AG04450 (cell line): ENCODE data around the gene SH3PXD2A. TPM values are rescaled to one million over a fixed set of nuclear protein-coding genes. Genes with fewer than 3 reads are reported as not detected.
A peak's percentile ranks its signal among the peaks of the same experiment; 100 is the strongest.

ENCODE experiments used
- CTCF ChIA-PET: fragments of 300-600, 350-600 bp; formaldehyde crosslinking; extraction: SDS; loops from one replicate; lab custom pipeline; 2022; ENCODE audit warnings: antibody characterized with exemption, inconsistent platforms; lab: Charles Lee
- POLR2A ChIA-PET: fragments of 350-600 bp; formaldehyde crosslinking; extraction: SDS; loops from one replicate; lab custom pipeline; 2021; ENCODE audit warnings: antibody characterized with exemption, inconsistent platforms; lab: Yijun Ruan, JAX
- DNase-seq: peaks from one replicate; pipeline ENCODE4 v3.0.0-alpha.2; 2011; ENCODE audit warnings: low read depth, low spot score
- H3K27ac ChIP-seq: one replicate; pipeline ENCODE4 v1.5.1; 2012; ENCODE audit warnings: low read depth, low read length, control low read depth
- H3K27me3 ChIP-seq: one replicate; pipeline ENCODE4 v1.6.0; 2012; ENCODE audit warnings: low read length; ENCODE audit not compliant: control insufficient read depth, insufficient read depth
- H3K4me3 ChIP-seq: 2 replicates; pipeline ENCODE4 v1.5.1; 2011; ENCODE audit warnings: mild to moderate bottlenecking, low read depth, low read length, control low read depth
- H3K9me3 ChIP-seq: 2 replicates; pipeline ENCODE4 v1.5.1; 2012; ENCODE audit warnings: low read length; ENCODE audit not compliant: control insufficient read depth, insufficient read depth
- CTCF ChIP-seq: IDR thresholded peaks from 2 replicates; pipeline ENCODE4 v1.5.1; 2011; ENCODE audit warnings: low read depth, low read length, control low read depth, inconsistent platforms
- polyA plus RNA-seq: library from polyadenylated mRNA; depleted of rRNA; stranded (reverse); fragments of >200 nt; gene quantifications from 2 replicates; pipeline ENCODE4 v1.2.3, GENCODE V29; 2011

Gene SH3PXD2A
- polyA plus RNA-seq, 1 experiment = 22.9 TPM

DNA sequence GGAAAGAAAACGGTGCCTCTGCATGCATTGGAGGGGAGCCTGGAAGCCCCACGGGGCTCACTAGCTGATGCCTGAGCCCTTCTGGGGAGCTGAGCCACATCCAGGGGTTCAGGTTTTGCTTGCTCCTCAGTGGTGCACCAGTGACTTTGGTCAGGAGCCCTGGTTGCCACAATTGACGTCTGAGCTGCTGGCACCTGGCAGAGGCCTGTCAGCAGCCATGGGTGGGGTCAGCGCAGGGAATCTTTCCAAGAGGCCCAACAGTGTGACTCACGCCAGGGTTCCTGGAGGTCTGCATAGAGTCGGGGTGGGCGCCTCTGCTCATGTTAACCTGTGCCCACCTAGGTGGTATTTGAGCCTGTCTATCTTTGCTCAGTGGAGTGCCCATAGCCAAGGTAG is 223.1 kb downstream of the SH3PXD2A start:
- ChIA-PET POLR2A (no interaction called here), CTCF (no interaction called here)
- no peaks in the 10 kb centered on the region for H3K27me3 ChIP-seq
- no peak for TF ChIP-seq CTCF
- DNase-seq = no peak
- H3K4me3 ChIP-seq = no peak overlapping the region
- no peak overlapping the region for H3K27ac ChIP-seq
- no peaks in the 10 kb centered on the region; the same call in 1 of the 2 replicates for H3K9me3 ChIP-seq

DNA sequence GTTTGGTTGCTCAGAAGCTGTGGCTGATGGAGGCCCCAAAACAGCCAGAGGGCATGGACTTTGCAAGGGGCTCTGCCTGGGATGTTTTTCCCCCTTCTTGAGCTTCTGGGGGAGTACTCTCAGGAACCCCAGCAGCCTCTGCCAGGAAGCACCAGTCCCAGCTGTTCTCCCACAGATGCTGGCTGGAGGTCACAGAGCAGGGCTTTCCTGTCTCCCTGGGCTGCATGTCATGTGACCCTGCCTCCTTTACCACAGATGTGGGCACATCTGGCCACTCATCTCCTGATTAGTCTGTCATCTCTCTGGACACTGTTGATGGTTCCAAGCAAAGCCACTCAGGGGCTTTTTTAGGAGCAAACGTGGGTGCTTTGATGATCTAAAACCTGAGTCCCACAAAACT is 225.2 kb downstream of the SH3PXD2A start:
- CTCF ChIA-PET = interaction anchor here (1.3 kb wide), 1 partner anchor 24 kb away, joined by 5 read pairs; no protein-coding TSS in a partner anchor
- no peaks in the 10 kb centered on the region; the same call in 1 of the 2 replicates for H3K9me3 ChIP-seq

DNA sequence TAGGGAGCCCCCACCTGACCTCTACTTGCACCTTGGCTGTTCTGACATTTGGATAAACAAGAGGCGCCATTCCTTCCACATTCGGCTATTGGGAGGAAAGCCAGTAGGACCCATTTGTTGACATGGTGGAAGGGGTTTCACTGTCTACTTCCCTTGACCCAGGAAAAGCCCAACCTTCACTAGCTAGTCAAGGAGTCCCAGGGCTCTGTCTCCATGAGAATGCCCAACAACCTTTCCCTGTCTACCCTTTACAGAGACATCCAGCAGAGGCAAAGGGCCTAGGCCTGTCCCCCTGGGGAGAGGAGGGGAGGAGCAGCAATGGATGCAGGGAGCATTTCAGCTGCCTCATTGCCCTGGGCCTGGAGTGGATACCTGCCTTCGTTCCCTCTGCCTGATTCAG is 225.8 kb downstream of the SH3PXD2A start:
- CTCF ChIA-PET = no interaction called here
- DNase-seq = no peak
- no peak for TF ChIP-seq CTCF
- Histone ChIP-seq H3K9me3 (no peaks in the 10 kb centered on the region; the same call in 1 of the 2 replicates), H3K27ac (peak overlapping the region; percentile 2), H3K27me3 (no peaks in the 10 kb centered on the region), H3K4me3 (no peak overlapping the region)
- POLR2A ChIA-PET = interaction anchor here (1.1 kb wide), 1 partner anchor 16 kb away, joined by 3 read pairs; no protein-coding TSS in a partner anchor

More for the DNA sequence above, 225.2 kb downstream of the SH3PXD2A start:
- POLR2A ChIA-PET = interaction anchor here (1.1 kb wide), 1 partner anchor 15 kb away, joined by 3 read pairs; no protein-coding TSS in a partner anchor
- no peak for DNase-seq
- no peaks in the 10 kb centered on the region for H3K27me3 ChIP-seq
- no peak for TF ChIP-seq CTCF
- H3K27ac ChIP-seq = no peak overlapping the region
- H3K4me3 ChIP-seq = no peak overlapping the region

DNA sequence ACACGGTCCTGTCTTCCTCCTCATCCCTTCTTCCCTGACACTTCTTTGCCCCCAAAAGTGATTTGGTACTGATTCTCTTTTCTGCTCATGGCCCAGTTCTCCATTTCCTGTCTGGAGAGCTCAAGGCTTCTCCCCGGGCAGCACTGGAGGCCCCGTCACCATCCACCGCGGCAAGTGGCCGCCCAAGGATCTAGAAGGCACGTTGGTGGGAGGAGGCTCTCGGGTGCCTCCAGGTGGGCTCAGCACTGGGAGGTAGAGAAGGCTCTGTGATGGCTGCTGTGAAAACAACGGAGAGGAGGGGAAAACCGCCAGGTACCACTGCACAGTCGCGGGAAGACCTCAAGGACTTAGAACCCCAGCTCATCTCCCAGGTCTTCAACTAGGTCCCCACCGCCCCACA is 227.5 kb downstream of the SH3PXD2A start:
- no peak overlapping the region for H3K27ac ChIP-seq
- POLR2A ChIA-PET = interaction anchor here (0.6 kb wide), 1 partner anchor 9 kb away, joined by 5 read pairs; no protein-coding TSS in a partner anchor
- DNase-seq = no peak

More for the DNA sequence above, 227.5 kb downstream of the SH3PXD2A start:
- H3K27me3 ChIP-seq = no peaks in the 10 kb centered on the region
- H3K9me3 ChIP-seq = no peaks in the 10 kb centered on the region
- H3K4me3 ChIP-seq = no peak overlapping the region
- TF ChIP-seq CTCF = no peak
- CTCF ChIA-PET = no interaction called here
